PC-3 (cell line): Measurements from ENCODE around the gene ATP6V0E1. TPM values are rescaled to one million over a fixed set of nuclear protein-coding genes. Genes with fewer than 3 reads are reported as not detected.

ENCODE experiments used
- ATAC-seq: fragments of 200-7000 bp; cut with Tn5 transposase; 2 replicates; pipeline ENCODE4 v1.9.1; 2020; ENCODE audit warnings: mild to moderate bottlenecking, moderate library complexity
- BruUV-seq: library from RNA; stranded (reverse); fragments of 400-500 nt; replicated peaks from 2 replicates; lab custom pipeline; 2021; lab: Mats Ljungman, UMichigan
- CTCF ChIA-PET: fragments of 300-600 bp; sonication (Branson Sonifier 250); formaldehyde crosslinking; loops from one replicate; lab custom pipeline; 2022; ENCODE audit warnings: antibody characterized with exemption; lab: Charles Lee
- POLR2A ChIA-PET: fragments of 300-600 bp; sonication (Branson Sonifier 250); formaldehyde crosslinking; loops from one replicate; lab custom pipeline; 2022; ENCODE audit warnings: antibody characterized with exemption; ENCODE audit not compliant: unreplicated experiment; lab: Charles Lee
- DNase-seq: peaks from one replicate; pipeline ENCODE4 v3.0.0-alpha.2; 2015
- H2AFZ ChIP-seq: fragments of 300-600 bp; sonication (generic); 2 replicates; pipeline ENCODE4 v1.6.0; 2016; ENCODE audit warnings: antibody characterized with exemption, low read length
- H3F3A ChIP-seq: fragments of 300-600 bp; sonication (generic); one replicate; pipeline ENCODE4 v1.6.0; 2017; ENCODE audit warnings: antibody characterized with exemption, low read length, control low read depth, mild to moderate bottlenecking; ENCODE audit not compliant: unreplicated experiment
- H3K27ac ChIP-seq: fragments of 300-600 bp; sonication (generic); 2 replicates; pipeline ENCODE4 v1.5.1; 2016; ENCODE audit warnings: mild to moderate bottlenecking, low read length
- H3K27me3 ChIP-seq: fragments of 300-600 bp; sonication (generic); 2 replicates; pipeline ENCODE4 v1.6.1; 2016; ENCODE audit warnings: low read length, mixed read lengths
- H3K36me3 ChIP-seq: fragments of 300-600 bp; sonication (generic); 2 replicates; pipeline ENCODE4 v1.6.1; 2016; ENCODE audit warnings: low read depth, mixed run types, low read length, mixed read lengths
- H3K4me1 ChIP-seq: fragments of 300-600 bp; sonication (generic); 2 replicates; pipeline ENCODE4 v1.5.1; 2016; ENCODE audit warnings: low read length; ENCODE audit not compliant: insufficient read depth
- H3K4me2 ChIP-seq: fragments of 300-600 bp; sonication (generic); 2 replicates; pipeline ENCODE4 v1.6.0; 2016; ENCODE audit warnings: low read length
- H3K4me3 ChIP-seq: fragments of 300-600 bp; sonication (generic); 2 replicates; pipeline ENCODE4 v1.5.1; 2016; ENCODE audit warnings: mild to moderate bottlenecking, low read length, mixed read lengths
- H3K79me2 ChIP-seq: fragments of 300-600 bp; sonication (generic); 2 replicates; pipeline ENCODE4 v1.6.1; 2017; ENCODE audit warnings: low read length, mixed read lengths
- H3K9ac ChIP-seq: fragments of 300-600 bp; sonication (generic); 2 replicates; pipeline ENCODE4 v1.6.0; 2016; ENCODE audit warnings: mild to moderate bottlenecking, low read length
- H3K9me2 ChIP-seq: fragments of 300-600 bp; sonication (generic); replicated peaks from 2 replicates; pipeline ENCODE4 v1.6.1; 2016; ENCODE audit warnings: mixed run types, low read length, mixed read lengths
- H3K9me3 ChIP-seq: fragments of 300-600 bp; sonication (generic); 2 replicates; pipeline ENCODE4 v1.6.1; 2016; ENCODE audit warnings: low read length, mixed read lengths
- H4K20me1 ChIP-seq: fragments of 300-600 bp; sonication (generic); 2 replicates; pipeline ENCODE4 v1.6.1; 2016; ENCODE audit warnings: low read length, mixed read lengths
- CTCF ChIP-seq: fragments of 300-600 bp; sonication (generic); conservative IDR thresholded peaks from 2 replicates; pipeline ENCODE4 v1.5.1; 2017; ENCODE audit warnings: antibody characterized with exemption, low read depth, mild to moderate bottlenecking, low read length
- EZH2 ChIP-seq: fragments of 300-600 bp; sonication (generic); IDR thresholded peaks from one replicate; pipeline ENCODE4 v1.6.1; 2017; ENCODE audit warnings: antibody characterized with exemption, mild to moderate bottlenecking, low read length; ENCODE audit not compliant: unreplicated experiment
- EZH2phosphoT487 ChIP-seq: fragments of 300-600 bp; sonication (generic); IDR thresholded peaks from 2 replicates; pipeline ENCODE4 v1.6.1; 2018; ENCODE audit warnings: mild to moderate bottlenecking, antibody characterized with exemption, low read length, borderline replicate concordance
- intact Hi-C: fragments of 100-400 bp; cut with micrococcal nuclease; formaldehyde crosslinking; loops from 2 replicates; pipeline ENCODE4 v1.9.0; 2023
- total RNA-seq: library from RNA; depleted of rRNA; stranded (reverse); fragments of >200 nt; gene quantifications from 2 replicates; pipeline ENCODE4 v1.2.3, GENCODE V29; 2014

Gene ATP6V0E1
- total RNA-seq, 1 experiment from 2014 or later = 154 TPM

- H3K4me1 ChIP-seq = no peaks in the 10 kb centered on the region
- CTCF ChIA-PET = no interaction called here
- H3F3A ChIP-seq = no peaks in the 10 kb centered on the region
- ATAC-seq (no peak), DNase-seq (no peak)
- H3K79me2 ChIP-seq = no peaks in the 10 kb centered on the region
- no peak overlapping the region for H2AFZ ChIP-seq
- POLR2A ChIA-PET = no interaction called here
- no peaks in the 10 kb centered on the region; the same call in none of the 2 replicates for H3K36me3 ChIP-seq
- H3K9me2 ChIP-seq = no peaks in the 10 kb centered on the region
- no TSS peak for BruUV-seq
- no peak overlapping the region for H3K4me2 ChIP-seq
- no peak overlapping the region for H3K9ac ChIP-seq
- no peaks in the 10 kb centered on the region for H3K27me3 ChIP-seq
- no peak for TF ChIP-seq EZH2phosphoT487
- TF ChIP-seq CTCF = no peak
- no peak for TF ChIP-seq EZH2
- H3K4me3 ChIP-seq = no peak overlapping the region
- H3K9me3 ChIP-seq = no peaks in the 10 kb centered on the region
- H4K20me1 ChIP-seq = no peaks in the 10 kb centered on the region
- intact Hi-C loops = no loop called here
- no peak overlapping the region for H3K27ac ChIP-seq
Observed at GRCh38 chr5:172945151-172945550, 38.4 kb upstream of the ATP6V0E1 start.

GRCh38 chr5:172946146-172946545 lies 37.4 kb upstream of the ATP6V0E1 start:
- H3K4me1 ChIP-seq = no peaks in the 10 kb centered on the region
- H3K9ac ChIP-seq = no peak overlapping the region
- no peak for TF ChIP-seq EZH2
- no peak for TF ChIP-seq CTCF
- no peak for TF ChIP-seq EZH2phosphoT487
- H3K36me3 ChIP-seq = no peaks in the 10 kb centered on the region; the same call in none of the 2 replicates
- no peaks in the 10 kb centered on the region for H3K9me2 ChIP-seq
- no TSS peak for BruUV-seq
- ATAC-seq (no peak), DNase-seq (no peak)
- H2AFZ ChIP-seq = no peak overlapping the region
- no peaks in the 10 kb centered on the region for H3K27me3 ChIP-seq
- no peaks in the 10 kb centered on the region for H3K9me3 ChIP-seq
- H4K20me1 ChIP-seq = no peaks in the 10 kb centered on the region
- no peaks in the 10 kb centered on the region for H3K79me2 ChIP-seq
- ChIA-PET CTCF (no interaction called here), POLR2A (no interaction called here)
- H3K4me2 ChIP-seq = no peak overlapping the region
- no peaks in the 10 kb centered on the region for H3F3A ChIP-seq
- intact Hi-C loops = no loop called here
- no peak overlapping the region for H3K4me3 ChIP-seq
- H3K27ac ChIP-seq = no peak overlapping the region

- no peaks in the 10 kb centered on the region for H3K9me3 ChIP-seq
- no peak overlapping the region for H3K4me3 ChIP-seq
- H3K27me3 ChIP-seq = no peaks in the 10 kb centered on the region
- H3K9ac ChIP-seq = no peak overlapping the region
- ChIA-PET POLR2A (no interaction called here), CTCF (no interaction called here)
- intact Hi-C loops = no loop called here
- H3K4me2 ChIP-seq = no peak overlapping the region
- H3K27ac ChIP-seq = no peak overlapping the region
- BruUV-seq = no TSS peak
- no peaks in the 10 kb centered on the region; the same call in 1 of the 2 replicates for H3K36me3 ChIP-seq
- no peaks in the 10 kb centered on the region for H4K20me1 ChIP-seq
- TF ChIP-seq CTCF = no peak
- no peak for TF ChIP-seq EZH2
- TF ChIP-seq EZH2phosphoT487 = no peak
- no peak for DNase-seq
- ATAC-seq = no peak
- H3K4me1 ChIP-seq = no peaks in the 10 kb centered on the region
- no peak overlapping the region for H2AFZ ChIP-seq
- H3F3A ChIP-seq = no peaks in the 10 kb centered on the region
- H3K79me2 ChIP-seq = no peaks in the 10 kb centered on the region
- no peaks in the 10 kb centered on the region for H3K9me2 ChIP-seq
Observed at GRCh38 chr5:172949426-172949825, 34.1 kb upstream of the ATP6V0E1 start.
